ENCODE data around the gene MYMX. TPM values are rescaled to one million over a fixed set of nuclear protein-coding genes. Genes with fewer than 3 reads are reported as not detected.

The MYMX gene
- total RNA-seq, 2 experiments from 2014 or later, result not detected

- Mint-ChIP-seq H3K4me1 (ENCODE audit: low read depth) (peaks cover 41% of the 10 kb centered on the region), H3K27me3 (no peaks in the 10 kb centered on the region), H3K36me3 (ENCODE audit: low read depth) (peaks cover 25% of the 10 kb centered on the region), H3K9me3 (no peaks in the 10 kb centered on the region), H3K27ac (peak overlapping the region; percentile 85), H3K4me3 (peak overlapping the region; percentile 89)
- ATAC-seq (peak; percentile 18), DNase-seq (peak; percentile 53)
- ChIA-PET POLR2A (interaction anchor here (1.0 to 7.7 kb wide), 7 partner anchors 12 to 106 kb away, joined by 3 to 131 read pairs (median 7); partner anchors contain the start of genes HSP90AB1 and SLC35B2), CTCF (interaction anchor here (0.7 to 7.1 kb wide), 23 partner anchors 10 to 451 kb away, joined by 3 to 52 read pairs (median 3); partner anchors contain the start of genes AARS2 and HSP90AB1)
- intact Hi-C loops (cut with micrococcal nuclease), result no loop called here
- TF ChIP-seq CTCF (IDR thresholded peaks at IDR 0.05), result no peak
Measured at GRCh38 chr6:44224029-44224964, 7.6 kb downstream of the MYMX start.

- H3K36me3 Mint-ChIP-seq (ENCODE audit: low read depth), result peaks cover 31% of the 10 kb centered on the region
- no peak for TF ChIP-seq CTCF (IDR thresholded peaks at IDR 0.05)
- CTCF ChIA-PET, result interaction anchor here (0.7 to 7.1 kb wide), 16 partner anchors 10 to 452 kb away, joined by 3 to 52 read pairs (median 4); no protein-coding TSS in a partner anchor
- POLR2A ChIA-PET, result interaction anchor here (0.6 to 7.7 kb wide), 7 partner anchors 11 to 82 kb away, joined by 3 to 131 read pairs (median 7); partner anchors contain the start of genes HSP90AB1 and SLC35B2
- H3K27ac Mint-ChIP-seq, result no peak overlapping the region
- intact Hi-C loops (cut with micrococcal nuclease), result no loop called here
- no peak for DNase-seq
- peak overlapping the region; percentile 89 for H3K4me3 Mint-ChIP-seq
- no peaks in the 10 kb centered on the region for H3K27me3 Mint-ChIP-seq
- no peak for ATAC-seq
- H3K9me3 Mint-ChIP-seq, result no peaks in the 10 kb centered on the region
- H3K4me1 Mint-ChIP-seq (ENCODE audit: low read depth), result peaks cover 38% of the 10 kb centered on the region
Measured at GRCh38 chr6:44224965-44225305, 8.2 kb downstream of the MYMX start.

GRCh38 chr6:44225579-44226325 lies 9.0 kb downstream of the MYMX start:
- CTCF ChIA-PET, result interaction anchor here (4.9 to 7.1 kb wide), 2 partner anchors 9 to 53 kb away, joined by 28 to 52 read pairs; no protein-coding TSS in a partner anchor

More at GRCh38 chr6:44225579-44226325, 9.0 kb downstream of the MYMX start:
- Mint-ChIP-seq H3K9me3 (no peaks in the 10 kb centered on the region), H3K27me3 (no peaks in the 10 kb centered on the region), H3K4me3 (peak overlapping the region; percentile 24), H3K27ac (no peak overlapping the region), H3K4me1 (ENCODE audit: low read depth) (peaks cover 36% of the 10 kb centered on the region), H3K36me3 (ENCODE audit: low read depth) (peaks cover 37% of the 10 kb centered on the region)
- ATAC-seq, result no peak
- no peak for TF ChIP-seq CTCF (IDR thresholded peaks at IDR 0.05)
- no peak for DNase-seq
- POLR2A ChIA-PET, result interaction anchor here (0.6 to 7.7 kb wide), 7 partner anchors 9 to 618 kb away, joined by 3 to 131 read pairs (median 6); partner anchors contain the start of genes HSP90AB1, MYMX and SLC35B2
- intact Hi-C loops (cut with micrococcal nuclease), result no loop called here
